Caco-2 (cell line): ENCODE data around the gene PMEL. TPM values are rescaled to one million over a fixed set of nuclear protein-coding genes. Genes with fewer than 3 reads are reported as not detected.
"Not testable (repeated sequence)": the region's sequence is repeated elsewhere in the genome, so short reads cannot be mapped to it uniquely, and the experiment has no call there.

Source experiments
- BruUV-seq: library from RNA; stranded (reverse); fragments of 400-500 nt; replicated peaks from 2 replicates; lab custom pipeline; 2021; lab: Mats Ljungman, UMichigan
- CTCF ChIA-PET: fragments of 300-600 bp; sonication (Branson Sonifier 250); formaldehyde crosslinking; loops from one replicate; lab custom pipeline; 2022; ENCODE audit warnings: antibody characterized with exemption; lab: Charles Lee
- POLR2A ChIA-PET: fragments of 300-600 bp; sonication (Branson Sonifier 250); formaldehyde crosslinking; loops from one replicate; lab custom pipeline; 2022; ENCODE audit warnings: antibody characterized with exemption; lab: Charles Lee
- DNase-seq, 2 experiments: peaks; one replicate each; pipeline versions ENCODE4 v3.0.0 to v3.0.0-alpha.2; 2020 to 2022
- H3K27me3 ChIP-seq: replicated peaks from 2 replicates; pipeline ENCODE4 v1.6.0; 2011; ENCODE audit warnings: low read length; ENCODE audit not compliant: control insufficient read depth, insufficient read depth
- H3K36me3 ChIP-seq: 2 replicates; pipeline ENCODE4 v1.5.1; 2011; ENCODE audit warnings: low read length; ENCODE audit not compliant: control insufficient read depth, insufficient read depth
- H3K4me1 ChIP-seq: fragments of 250-450 bp; sonication (Bioruptor Pico); 2 replicates; pipeline ENCODE4 v1.5.1; 2020; ENCODE audit warnings: mild to moderate bottlenecking
- H3K4me3 ChIP-seq: 2 replicates; pipeline ENCODE4 v1.5.1; 2011; ENCODE audit warnings: low read depth, mild to moderate bottlenecking, control low read depth, low read length
- H3K9me3 ChIP-seq: fragments of 250-450 bp; sonication (Bioruptor Pico); 2 replicates; pipeline ENCODE4 v1.5.1; 2020; ENCODE audit warnings: mild to moderate bottlenecking, moderate library complexity
- H3K27ac Mint-ChIP-seq: one replicate; pipeline ENCODE4 v1.8.0; 2022; ENCODE audit warnings: mixed read lengths; ENCODE audit not compliant: unreplicated experiment
- H3K27me3 Mint-ChIP-seq: one replicate; pipeline ENCODE4 v1.8.0; 2022; ENCODE audit warnings: mixed read lengths; ENCODE audit not compliant: insufficient read depth, unreplicated experiment
- H3K36me3 Mint-ChIP-seq: one replicate; pipeline ENCODE4 v1.8.0; 2022; ENCODE audit warnings: mild to moderate bottlenecking, mixed read lengths; ENCODE audit not compliant: insufficient read depth, unreplicated experiment
- H3K4me1 Mint-ChIP-seq: one replicate; pipeline ENCODE4 v1.8.0; 2022; ENCODE audit warnings: low read depth, mixed read lengths; ENCODE audit not compliant: unreplicated experiment
- H3K4me3 Mint-ChIP-seq: one replicate; pipeline ENCODE4 v1.8.0; 2022; ENCODE audit warnings: mild to moderate bottlenecking, moderate library complexity, mixed read lengths; ENCODE audit not compliant: unreplicated experiment
- H3K9me3 Mint-ChIP-seq: one replicate; pipeline ENCODE4 v1.8.0; 2022; ENCODE audit warnings: mixed read lengths; ENCODE audit not compliant: unreplicated experiment
- CTCF ChIP-seq, 2 experiments: fragments of 200-600 bp in 1 of 2; IDR thresholded peaks; 1 replicate in 1 of 2; 2 replicates in 1 of 2; pipeline versions ENCODE4 v1.5.1 to v1.8.0; 2011 to 2022; ENCODE audit warnings: antibody characterized with exemption in 1 of 2, control low read depth in 1 of 2, inconsistent platforms in 1 of 2, low read depth in 1 of 2, low read length in 1 of 2, mild to moderate bottlenecking in 1 of 2, moderate library complexity in 1 of 2; ENCODE audit not compliant: insufficient read depth in 1 of 2, severe bottlenecking in 1 of 2, unreplicated experiment in 1 of 2
- intact Hi-C: fragments of 100-400 bp; cut with micrococcal nuclease; formaldehyde crosslinking; loops from one replicate; pipeline ENCODE4 v1.10.0; 2022; ENCODE audit not compliant: unreplicated experiment
- total RNA-seq: library from RNA; stranded (reverse); gene quantifications from 2 replicates; pipeline ENCODE4 v1.2.3, GENCODE V29; 2022

The PMEL gene
- total RNA-seq, 1 experiment from 2014 or later: 9.7 TPM

DNA sequence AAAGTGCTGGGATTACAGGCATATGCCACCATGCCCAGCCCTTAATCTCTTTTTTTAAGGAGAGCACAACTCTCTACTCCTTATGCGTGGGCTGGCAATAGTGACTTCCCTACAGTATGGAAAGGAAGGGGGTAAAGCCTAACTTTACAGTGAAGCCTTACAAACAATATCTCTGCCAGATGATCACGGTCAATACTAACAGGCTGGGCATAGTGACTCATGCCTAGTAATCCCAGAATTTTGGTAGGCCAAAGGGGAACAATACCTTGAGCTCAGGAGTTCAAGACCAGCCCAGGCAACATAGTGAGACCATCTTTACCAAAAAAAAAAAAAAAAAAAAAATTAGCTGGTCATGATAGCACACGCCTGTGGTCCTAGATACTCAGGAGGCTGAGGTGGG is 43.7 kb downstream of the PMEL start:
- no TSS peak for BruUV-seq
- DNase-seq: no peak
- Histone ChIP-seq H3K4me3 (no peak overlapping the region), H3K36me3 (peaks cover 1% of the 10 kb centered on the region), H3K4me1 (no peaks in the 10 kb centered on the region; the same call in 1 of the 2 replicates), H3K9me3 (no peaks in the 10 kb centered on the region), H3K27me3 (no peaks in the 10 kb centered on the region)
- Mint-ChIP-seq H3K27me3 (no peaks in the 10 kb centered on the region), H3K36me3 (peaks cover 44% of the 10 kb centered on the region), H3K27ac (no peak overlapping the region), H3K4me1 (peaks cover 12% of the 10 kb centered on the region), H3K4me3 (no peak overlapping the region), H3K9me3 (no peaks in the 10 kb centered on the region)
- TF ChIP-seq CTCF (IDR thresholded peaks at IDR 0.05; ENCODE audit: insufficient read depth in 1 of 2, low read depth in 1 of 2, low read length in 1 of 2, severe bottlenecking in 1 of 2, unreplicated experiment in 1 of 2): no peak
- ChIA-PET POLR2A (no interaction called here), CTCF (interaction anchor here (1.0 kb wide), 1 partner anchor 52 kb away, joined by 3 read pairs; no protein-coding TSS in a partner anchor)
- intact Hi-C loops: no loop called here

- DNase-seq, intact Hi-C loops, H3K36me3 ChIP-seq, H3K4me1 Mint-ChIP-seq, H3K9me3 Mint-ChIP-seq, POLR2A ChIA-PET, CTCF ChIA-PET, BruUV-seq, H3K9me3 ChIP-seq, H3K4me1 ChIP-seq, H3K4me3 ChIP-seq, H3K27ac Mint-ChIP-seq, H3K27me3 ChIP-seq, H3K27me3 Mint-ChIP-seq, H3K4me3 Mint-ChIP-seq: not testable (repeated sequence)
- H3K36me3 Mint-ChIP-seq: peaks cover 45% of the 10 kb centered on the region
These were observed 46.8 kb downstream of the PMEL start for GRCh38 chr12:55919032-55919431.

DNA sequence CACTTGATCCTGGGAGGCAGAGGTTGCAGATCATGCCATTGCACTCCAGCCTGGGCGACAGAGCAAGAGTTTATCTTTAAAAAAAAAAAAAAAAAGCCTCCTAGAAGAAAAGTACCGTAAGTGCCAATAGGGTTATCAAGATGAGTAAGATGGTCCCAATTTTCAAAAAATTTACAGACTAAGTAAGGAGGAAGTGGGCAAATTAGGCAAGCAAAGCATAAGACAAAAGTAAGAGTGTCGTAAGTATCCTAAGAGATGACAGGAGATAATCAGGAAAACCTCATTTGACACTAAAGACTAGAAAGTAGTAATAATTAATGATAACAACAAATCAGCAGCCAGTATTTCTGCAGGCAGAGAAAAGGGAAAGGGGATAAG is 50.4 kb downstream of the PMEL start:
- H3K36me3 Mint-ChIP-seq: peaks cover 55% of the 10 kb centered on the region
- no TSS peak for BruUV-seq
- H3K36me3 ChIP-seq: no peaks in the 10 kb centered on the region; the same call in 1 of the 2 replicates

More for the DNA sequence above, 50.4 kb downstream of the PMEL start:
- peaks cover 8% of the 10 kb centered on the region; the same call in 1 of the 2 replicates for H3K4me1 ChIP-seq
- no peak for DNase-seq
- TF ChIP-seq CTCF (IDR thresholded peaks at IDR 0.05; ENCODE audit: insufficient read depth in 1 of 2, low read depth in 1 of 2, low read length in 1 of 2, severe bottlenecking in 1 of 2, unreplicated experiment in 1 of 2): no peak
- no peaks in the 10 kb centered on the region for H3K9me3 Mint-ChIP-seq
- H3K4me3 Mint-ChIP-seq: no peak overlapping the region
- H3K9me3 ChIP-seq: no peaks in the 10 kb centered on the region
- H3K27ac Mint-ChIP-seq: no peak overlapping the region
- H3K27me3 Mint-ChIP-seq: no peaks in the 10 kb centered on the region
- ChIA-PET POLR2A (no interaction called here), CTCF (interaction anchor here (0.6 kb wide), 1 partner anchor 86 kb away, joined by 8 read pairs; no protein-coding TSS in a partner anchor)
- H3K27me3 ChIP-seq: no peaks in the 10 kb centered on the region
- H3K4me1 Mint-ChIP-seq: peaks cover 11% of the 10 kb centered on the region
- intact Hi-C loops: no loop called here
- H3K4me3 ChIP-seq: no peak overlapping the region
